WTC11 (cell line): Measurements from ENCODE around the gene HERC5. TPM values are rescaled to one million over a fixed set of nuclear protein-coding genes. Genes with fewer than 3 reads are reported as not detected.

ENCODE experiments used
- ATAC-seq: fragments of 200-7000 bp; cut with Tn5 transposase; 2 replicates; pipeline ENCODE4 v1.10.0; 2021; ENCODE audit warnings: mild to moderate bottlenecking, moderate library complexity
- CTCF ChIA-PET: fragments of 300-600 bp; sonication (Branson Sonifier 250); formaldehyde crosslinking; loops from one replicate; lab custom pipeline; 2021; ENCODE audit warnings: antibody characterized with exemption; lab: Charles Lee
- POLR2A ChIA-PET: fragments of 350-600 bp; sonication (Branson Sonifier 250); formaldehyde crosslinking; loops from one replicate; lab custom pipeline; 2021; ENCODE audit warnings: antibody characterized with exemption; lab: Charles Lee
- DNase-seq: peaks from one replicate; pipeline ENCODE4 v3.0.0; 2021; ENCODE audit warnings: low spot score
- H3K27ac Mint-ChIP-seq: 2 replicates; pipeline ENCODE4 v1.8.0; 2021; ENCODE audit warnings: mixed read lengths
- H3K27me3 Mint-ChIP-seq: 2 replicates; pipeline ENCODE4 v1.8.0; 2021; ENCODE audit warnings: low read depth, mild to moderate bottlenecking, moderate library complexity, mixed read lengths
- H3K36me3 Mint-ChIP-seq: 2 replicates; pipeline ENCODE4 v1.8.0; 2021; ENCODE audit warnings: mixed read lengths
- H3K4me1 Mint-ChIP-seq: 2 replicates; pipeline ENCODE4 v1.8.0; 2022; ENCODE audit warnings: mixed read lengths
- H3K4me3 Mint-ChIP-seq: 2 replicates; pipeline ENCODE4 v1.8.0; 2021; ENCODE audit warnings: mild to moderate bottlenecking, moderate library complexity, mixed read lengths
- H3K9me3 Mint-ChIP-seq: 2 replicates; pipeline ENCODE4 v1.8.0; 2021; ENCODE audit warnings: mixed read lengths
- CDX4 ChIP-seq: fragments of 250-450 bp; sonication (Bioruptor Pico); IDR thresholded peaks from 2 replicates; pipeline ENCODE4 v1.9.0; 2021; ENCODE audit warnings: moderate library complexity, mild to moderate bottlenecking, inconsistent platforms, borderline replicate concordance
- CREB1 ChIP-seq: sonication (generic); formaldehyde crosslinking; IDR thresholded peaks from 2 replicates; pipeline ENCODE4 v1.8.0; 2023; ENCODE audit warnings: mild to moderate bottlenecking, missing genetic modification reagents
- EMX1 ChIP-seq: fragments of 250-450 bp; sonication (Bioruptor Pico); IDR thresholded peaks from 2 replicates; pipeline ENCODE4 v1.8.0; 2021; ENCODE audit warnings: mild to moderate bottlenecking
- KAT7 ChIP-seq: sonication (generic); formaldehyde crosslinking; IDR thresholded peaks from 2 replicates; pipeline ENCODE4 v1.8.1; 2023; ENCODE audit warnings: missing genetic modification reagents, mild to moderate bottlenecking, borderline replicate concordance
- MYBL2 ChIP-seq: sonication (generic); formaldehyde crosslinking; IDR thresholded peaks from 2 replicates; pipeline ENCODE4 v1.8.1; 2023; ENCODE audit warnings: mild to moderate bottlenecking, moderate library complexity, missing genetic modification reagents
- NR2C2 ChIP-seq: sonication (generic); formaldehyde crosslinking; IDR thresholded peaks from 2 replicates; pipeline ENCODE4 v1.8.0; 2022; ENCODE audit warnings: mild to moderate bottlenecking, missing genetic modification reagents
- NR3C1 ChIP-seq: sonication (generic); formaldehyde crosslinking; conservative IDR thresholded peaks from 2 replicates; pipeline ENCODE4 v1.8.1; 2023; ENCODE audit warnings: low read depth, mild to moderate bottlenecking, missing genetic modification reagents
- PRDM15 ChIP-seq: sonication (generic); formaldehyde crosslinking; IDR thresholded peaks from 2 replicates; pipeline ENCODE4 v1.8.0; 2022; ENCODE audit warnings: missing genetic modification reagents
- PRRX2 ChIP-seq: fragments of 250-450 bp; sonication (Bioruptor Pico); IDR thresholded peaks from 2 replicates; pipeline ENCODE4 v1.8.0; 2021; ENCODE audit warnings: mild to moderate bottlenecking
- RORB ChIP-seq: fragments of 250-450 bp; sonication (Bioruptor Pico); IDR thresholded peaks from 2 replicates; pipeline ENCODE4 v1.9.0; 2021; ENCODE audit warnings: mild to moderate bottlenecking
- SMAD4 ChIP-seq: sonication (generic); formaldehyde crosslinking; IDR thresholded peaks from 2 replicates; pipeline ENCODE4 v1.8.0; 2022; ENCODE audit warnings: mild to moderate bottlenecking, missing genetic modification reagents
- STAT6 ChIP-seq: sonication (generic); formaldehyde crosslinking; conservative IDR thresholded peaks from 2 replicates; pipeline ENCODE4 v1.8.1; 2023; ENCODE audit warnings: mild to moderate bottlenecking, low read depth, missing genetic modification reagents, moderate library complexity
- TCF7 ChIP-seq: sonication (generic); formaldehyde crosslinking; IDR thresholded peaks from 2 replicates; pipeline ENCODE4 v1.8.0; 2022; ENCODE audit warnings: mild to moderate bottlenecking, low read depth, missing genetic modification reagents, moderate library complexity
- TEAD1 ChIP-seq: sonication (generic); formaldehyde crosslinking; IDR thresholded peaks from 2 replicates; pipeline ENCODE4 v1.8.0; 2022; ENCODE audit warnings: mild to moderate bottlenecking, missing genetic modification reagents
- ZBTB21 ChIP-seq: sonication (generic); formaldehyde crosslinking; IDR thresholded peaks from 2 replicates; pipeline ENCODE4 v1.8.1; 2023; ENCODE audit warnings: mild to moderate bottlenecking, missing genetic modification reagents, borderline replicate concordance
- ZBTB43 ChIP-seq: sonication (generic); formaldehyde crosslinking; IDR thresholded peaks from 2 replicates; pipeline ENCODE4 v1.8.1; 2023; ENCODE audit warnings: mild to moderate bottlenecking, missing genetic modification reagents
- ZMAT4 ChIP-seq: fragments of 250-450 bp; sonication (Bioruptor Pico); IDR thresholded peaks from 2 replicates; pipeline ENCODE4 v1.9.0; 2021; ENCODE audit warnings: mild to moderate bottlenecking
- ZNF121 ChIP-seq: sonication (generic); formaldehyde crosslinking; IDR thresholded peaks from 2 replicates; pipeline ENCODE4 v1.8.0; 2023; ENCODE audit warnings: missing genetic modification reagents
- ZNF281 ChIP-seq: sonication (generic); formaldehyde crosslinking; IDR thresholded peaks from 2 replicates; pipeline ENCODE4 v1.8.0; 2023; ENCODE audit warnings: mild to moderate bottlenecking, missing genetic modification reagents
- ZSCAN18 ChIP-seq: fragments of 250-450 bp; sonication (Bioruptor Pico); IDR thresholded peaks from 2 replicates; pipeline ENCODE4 v2.1.2; 2022; ENCODE audit warnings: mild to moderate bottlenecking, moderate library complexity
- total RNA-seq: library from RNA; stranded (reverse); gene quantifications from 3 replicates; pipeline ENCODE4 v1.2.3, GENCODE V29; 2021

Gene HERC5
- total RNA-seq, 1 experiment from 2014 or later = 14.3 TPM

- TF ChIP-seq KAT7 (CRISPR knock-in tag) (no peak), CDX4 (CRISPR knock-in tag) (no peak), ZMAT4 (CRISPR knock-in tag) (no peak), ZSCAN18 (CRISPR knock-in tag) (no peak), NR3C1 (CRISPR knock-in tag) (no peak), CREB1 (no peak), EMX1 (no peak), STAT6 (CRISPR knock-in tag) (no peak), TEAD1 (CRISPR knock-in tag) (no peak), ZBTB21 (CRISPR knock-in tag) (no peak), ZBTB43 (CRISPR knock-in tag) (no peak), PRDM15 (no peak)
- ChIA-PET CTCF (no interaction called here), POLR2A (no interaction called here)
- Mint-ChIP-seq H3K9me3 (no peaks in the 10 kb centered on the region), H3K27ac (no peak overlapping the region), H3K4me3 (no peak overlapping the region), H3K4me1 (no peaks in the 10 kb centered on the region), H3K27me3 (no peaks in the 10 kb centered on the region), H3K36me3 (no peaks in the 10 kb centered on the region)
- ATAC-seq = no peak
- no peak for DNase-seq
Measured at GRCh38 chr4:88497859-88498409, 41.0 kb downstream of the HERC5 start.

GRCh38 chr4:88503344-88503743 is 46.4 kb downstream of the HERC5 start:
- DNase-seq = no peak
- H3K4me3 Mint-ChIP-seq = no peak overlapping the region
- no peak for ATAC-seq
- H3K27ac Mint-ChIP-seq = no peak overlapping the region
- POLR2A ChIA-PET = no interaction called here
- no peaks in the 10 kb centered on the region for H3K9me3 Mint-ChIP-seq
- CTCF ChIA-PET = no interaction called here
- no peaks in the 10 kb centered on the region for H3K4me1 Mint-ChIP-seq
- H3K36me3 Mint-ChIP-seq = no peaks in the 10 kb centered on the region
- no peaks in the 10 kb centered on the region for H3K27me3 Mint-ChIP-seq
- no peak for TF ChIP-seq SMAD4 (CRISPR knock-in tag)
- TF ChIP-seq RORB (CRISPR knock-in tag) = no peak
- TF ChIP-seq NR2C2 (CRISPR knock-in tag) = no peak
- no peak for TF ChIP-seq TCF7 (CRISPR knock-in tag)
- TF ChIP-seq ZNF281 (CRISPR knock-in tag) = no peak
- no peak for TF ChIP-seq ZNF121
- no peak for TF ChIP-seq ZBTB43 (CRISPR knock-in tag)
- TF ChIP-seq MYBL2 (CRISPR knock-in tag) = no peak
- TF ChIP-seq PRRX2 (CRISPR knock-in tag) = no peak
- TF ChIP-seq CREB1 = no peak
